Embryonic facial prominence (tissue), 1 donor: ENCODE results near the gene VCP.
A peak's percentile ranks its signal among the peaks of the same experiment; 100 is the strongest.

Experiments used
- DNase-seq: peaks from one replicate; pipeline ENCODE4 v3.0.0-alpha.2; 2016; ENCODE audit errors: extremely low spot score

Gene VCP

DNA sequence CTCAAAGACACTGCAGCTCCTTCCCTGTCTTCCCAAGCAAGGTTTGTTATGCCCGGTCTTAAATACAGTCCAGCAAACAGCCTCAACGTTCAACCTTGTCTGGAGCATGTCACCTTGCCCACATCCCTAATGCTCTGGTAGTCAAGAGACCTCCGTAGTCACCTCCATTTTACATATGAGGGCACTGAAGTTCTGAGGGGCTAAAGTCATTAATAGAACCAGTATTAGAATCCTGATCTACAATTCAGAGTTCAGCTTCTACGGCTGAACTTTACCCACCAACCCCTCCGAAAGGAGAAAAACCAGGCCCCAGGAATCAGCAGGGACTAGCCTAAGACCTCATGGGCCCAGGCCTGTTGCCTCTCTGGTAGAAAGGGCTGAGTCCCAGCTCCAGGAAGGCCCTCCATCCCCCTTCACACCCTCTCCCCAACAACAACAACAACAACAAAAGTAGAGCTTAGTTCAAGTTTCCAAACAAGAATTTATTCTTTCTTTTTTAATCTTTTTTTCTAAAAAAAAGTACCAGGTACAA lies 31.3 kb upstream of the VCP start:
- no peak for DNase-seq

DNA sequence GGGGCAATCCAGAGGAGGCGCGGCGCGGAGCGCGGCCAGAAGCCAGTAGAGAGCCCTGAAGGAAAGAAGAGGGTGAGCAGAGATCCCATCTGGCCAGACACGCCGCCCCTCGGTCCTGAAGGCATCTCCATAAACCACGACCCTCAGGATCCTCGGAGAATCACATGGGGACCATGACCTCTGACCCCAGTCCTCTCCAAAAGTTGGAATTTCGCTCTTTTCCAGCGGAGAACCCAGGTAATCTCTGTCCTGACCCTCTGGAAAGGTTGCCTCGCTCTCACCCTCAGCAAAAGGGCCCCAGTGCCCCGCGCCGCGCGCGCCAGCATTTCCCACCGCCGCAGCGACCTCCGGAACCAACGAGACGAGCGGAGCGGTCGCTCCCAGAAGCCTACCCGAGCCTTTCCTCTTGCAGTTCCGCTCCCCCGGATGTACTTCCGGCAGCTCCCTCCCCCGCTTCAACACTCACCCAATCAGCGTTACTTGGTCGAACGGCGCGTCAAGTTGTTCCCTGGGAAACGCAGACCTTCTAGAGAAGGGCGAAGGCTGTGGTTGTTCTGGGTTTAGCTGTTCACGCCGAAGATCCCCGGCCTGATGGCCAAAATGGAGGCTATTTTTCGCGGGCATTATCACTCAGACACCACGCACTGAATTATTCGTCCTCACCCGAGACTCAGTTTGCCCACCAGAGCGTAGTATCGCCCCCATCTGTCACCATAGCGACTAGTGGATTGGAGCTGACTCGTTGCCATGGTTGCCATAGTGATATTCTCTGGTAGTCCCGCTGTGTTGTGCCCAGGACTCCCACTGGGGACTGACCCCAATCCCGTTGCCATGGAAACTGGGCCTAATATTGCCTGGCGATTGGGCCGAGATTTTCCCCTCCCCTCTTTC lies 30.6 kb upstream of the VCP start, which contains the start of gene STOML2:
STOML2 (minus strand) TSS at position 363 of the 891 bp plus-strand sequence; CDS start at position 326, 37 bp downstream.
- DNase-seq: peak; percentile 95

DNA sequence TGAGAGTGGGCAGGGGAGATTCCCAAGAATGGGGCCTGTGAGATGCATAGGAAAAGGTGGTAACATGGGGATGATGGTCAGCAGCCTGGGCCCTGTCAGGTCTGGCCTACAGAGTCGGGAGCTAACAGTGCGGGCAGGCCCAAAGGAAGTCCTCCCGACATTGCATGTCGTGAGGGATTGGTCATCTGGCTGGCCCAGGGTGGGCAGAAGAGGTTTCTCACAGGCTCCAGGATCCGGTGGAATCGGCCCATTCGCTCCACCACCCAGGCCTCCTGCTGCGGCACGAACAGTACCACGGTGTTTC lies 30.0 kb upstream of the VCP start:
- no peak for DNase-seq

DNA sequence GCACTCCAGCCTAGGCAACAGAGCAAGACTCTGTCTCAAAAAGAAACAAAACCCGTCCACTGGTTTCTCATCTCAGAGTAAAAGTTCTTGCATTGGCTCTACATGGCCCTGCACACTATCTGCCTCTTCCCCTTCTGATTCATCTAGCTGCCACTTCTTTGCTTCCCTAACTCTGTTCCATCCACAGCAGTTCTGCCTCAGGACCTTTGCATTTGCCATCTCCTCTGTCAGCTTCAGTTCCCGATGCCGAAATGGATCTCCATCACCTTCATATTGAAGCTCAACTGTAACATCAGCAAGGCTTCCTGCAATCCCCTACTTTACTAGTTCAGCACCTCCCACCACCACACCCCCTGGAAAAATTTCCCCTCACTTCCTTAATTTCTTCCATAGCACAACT lies 25.1 kb upstream of the VCP start:
- no peak for DNase-seq

DNA sequence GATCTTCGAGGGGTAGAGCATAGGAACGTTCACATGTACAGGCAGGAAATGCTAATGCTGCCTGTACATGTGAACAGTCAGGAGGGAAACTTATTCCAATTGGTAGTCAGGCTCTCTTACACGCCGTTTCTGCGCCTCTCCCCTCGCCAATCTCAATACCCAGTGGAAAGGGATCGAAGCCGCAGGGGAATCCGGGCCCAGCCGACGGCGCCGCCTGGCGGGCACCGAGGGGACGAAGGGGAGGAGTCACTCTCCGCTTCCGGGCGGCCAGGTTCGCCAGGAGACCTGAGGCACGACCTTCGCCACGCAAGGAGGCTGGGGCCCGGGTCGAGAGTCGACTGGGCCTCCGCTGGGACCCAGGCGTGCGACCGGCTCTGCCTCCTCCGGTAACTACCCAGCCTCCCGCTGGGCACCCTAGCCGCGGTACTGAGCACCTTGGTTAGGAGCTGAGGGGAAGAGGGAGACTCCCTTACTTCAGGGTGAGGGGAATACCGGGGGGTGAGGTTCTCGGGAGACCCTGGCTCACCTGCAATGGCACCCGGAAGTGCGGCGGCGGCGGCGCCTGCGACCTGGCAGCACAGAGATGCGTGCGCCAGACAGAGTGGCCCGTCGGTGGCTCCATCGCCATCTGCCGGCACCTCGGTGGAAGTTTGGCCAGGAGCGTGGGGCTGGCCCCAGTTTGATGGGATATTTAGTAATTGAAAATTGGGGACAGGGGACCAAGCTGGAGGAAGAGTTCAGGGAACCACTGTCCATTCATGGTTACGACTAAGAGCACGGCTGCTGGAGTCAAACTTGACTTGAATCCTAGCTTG lies 23.8 kb upstream of the VCP start, which contains the start of gene PIGO:
PIGO (minus strand) TSS at position 557 of the 815 bp plus-strand sequence. CDS start 1,026 bp downstream, outside the sequence.
- DNase-seq: peak; percentile 69

DNA sequence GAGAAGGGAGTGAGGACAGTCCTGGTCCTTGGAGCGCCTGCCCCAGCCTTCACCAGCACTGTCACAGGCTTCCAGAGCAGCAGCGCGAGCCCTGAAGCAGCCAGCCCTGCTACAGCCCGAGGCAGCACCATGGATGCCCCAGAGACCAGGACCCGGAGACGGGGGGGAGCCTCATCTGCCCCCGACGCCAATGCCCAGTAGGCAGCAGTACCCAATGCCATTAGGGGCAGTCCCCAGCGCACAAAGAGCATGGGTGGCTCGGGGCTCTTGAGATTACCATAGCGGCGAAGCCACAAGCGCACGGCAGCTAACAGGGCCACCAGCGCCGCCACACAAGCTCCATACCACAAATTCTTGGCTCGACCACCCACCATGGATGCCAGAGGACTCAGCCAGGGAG lies 19.1 kb upstream of the VCP start:
- DNase-seq: no peak

DNA sequence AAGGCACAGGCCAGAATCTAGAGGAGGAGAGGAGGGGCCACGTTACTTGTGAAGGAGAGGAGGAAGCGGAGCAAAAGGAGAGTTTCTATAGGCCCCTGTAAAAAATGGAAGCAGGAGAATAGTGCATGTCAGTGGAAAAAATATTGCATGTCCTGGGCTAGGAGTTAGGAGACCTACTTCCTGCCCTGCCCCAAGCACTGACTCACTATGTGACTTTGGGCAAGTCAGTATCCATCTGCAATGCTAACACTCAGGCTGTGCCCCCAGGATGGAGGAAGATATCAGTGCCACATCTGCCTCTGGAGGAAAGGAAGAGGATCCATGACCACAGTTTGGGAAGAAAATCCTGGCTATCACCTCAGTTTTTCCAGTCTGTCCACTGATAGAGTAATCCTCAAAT lies 17.0 kb upstream of the VCP start:
- DNase-seq: no peak

DNA sequence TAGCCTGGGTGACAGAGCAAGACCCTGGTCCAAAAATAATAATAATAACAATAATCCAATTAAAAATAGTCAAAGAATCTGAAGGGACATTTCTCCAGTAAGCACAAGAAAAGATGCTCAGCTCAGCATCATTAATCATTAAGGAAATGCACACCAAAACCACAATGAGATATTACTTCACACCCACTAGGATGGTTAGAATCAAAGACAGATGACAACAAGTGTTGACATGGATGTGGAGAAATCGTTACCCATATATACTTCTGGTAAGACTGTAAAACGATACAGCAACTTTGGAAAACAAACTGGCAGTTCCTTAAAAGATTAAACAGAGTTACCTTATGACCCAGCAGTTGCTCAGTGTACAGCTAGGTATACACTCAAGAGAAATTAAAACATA lies 12.7 kb upstream of the VCP start:
- DNase-seq: no peak

DNA sequence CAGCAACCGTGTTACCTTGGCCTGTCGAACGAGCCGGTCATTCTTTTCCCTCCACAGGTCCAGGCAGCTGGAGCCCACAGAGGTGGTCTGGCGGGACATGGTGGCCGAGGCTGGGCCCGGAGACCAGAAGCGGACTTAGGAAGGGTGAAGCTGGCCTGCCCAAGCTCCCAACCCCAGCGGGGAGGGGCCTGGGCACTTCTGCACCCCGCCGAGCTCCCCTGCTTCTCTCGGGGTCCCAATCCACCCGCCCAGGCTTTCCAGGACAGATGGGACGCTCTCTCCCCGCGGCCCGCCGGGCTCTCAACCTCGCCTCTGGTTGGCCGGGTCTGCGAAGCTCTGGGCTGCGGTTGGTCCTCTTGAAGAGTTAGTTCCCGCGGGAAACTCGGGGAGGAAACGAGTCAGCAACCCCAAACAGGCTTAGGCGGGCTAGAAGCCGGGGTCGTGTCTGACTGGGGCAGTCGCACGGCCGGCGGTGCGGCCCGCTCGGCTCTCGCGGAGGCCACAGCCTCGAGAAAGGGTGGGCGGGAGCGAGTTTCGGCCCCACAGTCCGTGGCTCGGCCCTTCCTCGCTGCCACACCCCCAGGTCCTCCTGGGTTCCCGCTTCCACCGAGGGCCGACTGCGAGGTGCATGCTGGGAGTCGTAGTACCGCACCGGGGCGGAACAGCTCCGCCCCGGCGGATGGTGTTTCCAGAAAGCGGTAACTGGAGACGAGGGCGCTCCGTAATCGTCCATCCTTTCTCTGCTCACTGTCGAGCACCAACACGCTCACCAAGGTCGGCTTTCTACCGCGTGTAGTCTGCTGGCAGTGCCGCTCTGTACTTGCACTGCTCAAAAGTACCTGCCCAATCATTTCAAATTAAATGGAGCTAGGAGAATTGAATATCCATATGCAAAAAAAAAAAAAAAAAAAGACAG lies 7.3 kb upstream of the VCP start, which contains the start of gene FANCG:
FANCG (minus strand) TSS at position 517 of the 916 bp plus-strand sequence; CDS start at position 99, 418 bp downstream.
- DNase-seq: peak; percentile 81

DNA sequence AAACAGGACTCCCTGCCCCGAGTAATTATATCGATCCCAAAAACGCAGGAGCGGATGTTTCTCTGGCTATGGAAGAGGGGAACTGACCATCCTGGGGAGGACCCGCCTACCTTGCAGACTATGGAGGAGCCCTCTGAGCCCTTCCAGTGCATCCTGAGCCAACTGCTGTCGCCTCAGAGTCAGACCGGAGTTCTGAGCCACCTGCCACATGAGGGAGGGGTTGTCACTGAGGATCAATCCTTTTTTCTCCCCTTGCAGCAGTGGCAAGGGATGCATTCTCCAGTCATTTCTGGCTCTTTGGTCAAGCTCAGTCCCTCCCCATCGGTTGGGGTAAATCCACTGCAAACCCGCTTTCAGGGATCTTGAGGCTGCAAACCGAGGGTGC lies 6.6 kb upstream of the VCP start:
- DNase-seq: no peak

DNA sequence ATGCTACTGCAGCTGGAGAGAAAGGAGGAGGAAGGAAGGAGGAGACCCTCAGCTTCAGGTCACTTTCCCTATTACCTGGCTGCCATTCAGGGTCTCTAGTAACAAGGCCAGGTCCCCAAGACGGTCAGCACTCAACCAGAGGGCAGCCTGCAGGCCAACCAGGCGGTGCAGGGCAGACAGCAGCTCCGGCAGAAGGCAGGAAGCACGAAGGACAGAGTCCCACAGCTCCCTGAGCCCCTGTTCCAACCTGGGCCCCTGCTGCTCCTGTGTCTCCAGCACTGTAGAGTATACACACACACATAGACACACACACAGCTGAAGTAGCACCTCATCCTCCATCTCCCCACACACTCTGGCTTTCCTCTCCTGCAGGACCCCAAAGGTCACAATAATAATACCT lies 5.6 kb upstream of the VCP start:
- no peak for DNase-seq

DNA sequence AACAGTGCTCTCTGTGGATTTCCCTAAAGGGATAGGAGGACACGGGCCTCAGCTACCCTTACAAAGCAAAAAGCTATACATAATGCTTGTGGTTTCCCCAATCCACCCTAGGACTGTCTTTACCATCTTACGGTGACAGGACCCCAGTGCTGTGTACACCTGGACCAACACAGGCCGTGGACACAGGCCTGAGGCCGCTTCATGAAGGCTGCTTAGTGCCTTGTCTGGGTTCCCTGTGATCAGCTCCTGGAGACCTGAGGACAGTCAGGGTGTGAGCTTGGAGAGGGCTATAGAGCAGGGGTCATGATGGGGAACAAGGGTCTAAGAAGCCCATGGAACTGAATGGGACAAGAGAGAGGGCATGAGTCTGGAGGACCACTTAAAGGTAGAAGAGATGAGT lies 4.4 kb upstream of the VCP start:
- DNase-seq: no peak

DNA sequence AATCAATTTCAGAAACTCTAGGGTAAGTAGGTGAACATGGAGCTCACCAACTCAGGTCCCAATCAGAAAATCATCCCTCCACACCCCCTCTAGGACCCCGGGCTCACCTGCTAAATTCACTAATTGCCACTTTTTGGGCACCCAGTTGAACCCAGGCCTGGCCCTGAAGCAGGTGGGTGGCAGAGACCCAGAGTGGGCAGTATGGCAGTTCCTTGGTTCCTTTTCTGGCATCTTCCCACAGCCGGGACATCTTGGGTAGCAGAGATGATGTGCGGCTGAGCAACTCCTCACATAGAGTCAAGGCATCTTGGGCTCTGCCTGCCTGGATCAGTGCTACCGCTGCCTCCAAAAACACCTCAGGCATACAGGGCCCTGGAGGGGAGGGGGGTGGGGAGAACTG lies 2.9 kb upstream of the VCP start:
- no peak for DNase-seq

DNA sequence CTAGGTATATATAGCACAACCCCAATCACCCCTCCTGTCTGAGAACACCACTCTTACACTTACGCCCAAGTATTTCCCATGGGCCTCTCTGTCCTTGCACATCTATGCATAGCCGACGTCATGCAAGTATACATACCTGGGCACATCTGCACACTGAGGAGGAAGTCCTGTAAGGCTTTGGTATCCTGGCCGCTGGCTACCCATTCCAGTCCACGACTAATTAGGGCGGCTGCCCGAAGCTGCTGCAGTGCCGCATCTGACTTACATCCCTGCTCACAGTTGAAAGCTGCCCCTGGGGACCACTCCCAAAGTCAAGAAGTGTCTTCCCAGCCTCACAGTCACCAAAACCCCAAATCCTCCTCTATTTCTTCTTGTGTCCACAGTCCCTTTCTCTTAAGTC lies 2.4 kb upstream of the VCP start:
- DNase-seq: no peak

DNA sequence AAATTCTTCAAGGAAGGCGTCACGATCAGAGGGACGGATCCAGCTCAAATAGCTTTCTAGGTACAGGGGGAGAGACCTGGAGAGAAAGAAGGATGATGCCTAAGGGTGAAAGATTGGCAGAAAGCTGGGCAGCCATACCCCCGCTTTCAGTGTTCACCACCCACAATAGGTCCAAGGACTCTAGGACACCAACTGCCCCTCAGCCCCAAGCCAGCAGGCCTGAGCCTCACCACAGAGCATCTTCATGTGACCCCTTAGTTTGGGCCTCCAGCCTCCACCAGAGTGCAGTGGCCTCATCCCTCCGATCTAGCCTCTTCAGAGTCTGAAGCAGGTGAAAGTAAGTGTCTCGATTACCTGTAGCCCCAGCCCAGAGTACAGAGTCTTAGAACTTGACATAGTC lies 1.7 kb upstream of the VCP start:
- no peak for DNase-seq

DNA sequence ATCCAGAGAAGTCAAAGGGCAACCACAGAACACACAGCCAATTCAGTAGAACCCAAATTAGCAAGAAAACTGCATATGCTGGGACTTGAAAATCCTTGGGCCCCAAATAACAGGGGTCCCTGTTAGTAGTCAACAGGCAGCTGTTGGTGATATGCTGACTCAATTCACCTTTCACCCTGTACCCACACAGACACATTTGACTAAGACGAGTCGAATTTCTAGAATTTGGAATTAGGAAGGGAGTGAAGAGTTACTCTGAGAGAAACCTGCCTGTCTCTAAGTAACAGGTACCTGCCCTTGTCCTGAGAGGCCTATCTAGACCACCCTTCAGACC lies 821 bp upstream of the VCP start:
- DNase-seq: no peak

DNA sequence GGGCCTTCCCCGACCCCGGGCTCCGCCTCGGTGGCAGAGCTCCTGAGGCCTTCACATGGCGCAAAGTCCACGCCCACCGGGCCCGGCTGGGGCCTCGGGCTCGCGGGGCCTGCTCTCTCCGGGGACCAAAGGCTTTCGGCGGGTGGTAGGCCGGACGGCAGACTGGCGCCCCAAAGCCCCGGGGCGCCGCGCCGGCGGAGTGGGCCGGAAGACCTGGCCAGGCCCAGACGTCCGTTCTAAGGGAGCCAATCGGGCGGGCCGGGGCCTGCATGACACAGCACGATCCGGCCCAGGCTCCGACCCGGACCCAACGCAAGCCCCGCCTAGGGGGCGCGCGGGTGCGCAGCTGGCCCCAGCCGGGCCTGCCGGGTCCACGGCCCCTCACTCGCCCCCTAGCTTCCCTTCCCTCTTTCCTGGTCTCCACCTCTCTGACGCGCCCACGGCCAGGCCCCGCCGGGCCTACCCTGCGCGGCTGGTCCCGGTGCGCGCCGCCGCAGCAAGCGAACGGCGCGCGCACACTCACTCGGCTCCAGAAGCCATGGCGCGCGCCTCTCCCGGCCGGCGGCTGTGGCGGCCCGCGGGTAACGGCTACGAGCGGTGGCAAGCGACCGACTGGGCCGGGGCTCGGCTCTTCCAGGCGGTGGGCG lies 488 bp downstream of the VCP start:
- DNase-seq: peak; percentile 36

DNA sequence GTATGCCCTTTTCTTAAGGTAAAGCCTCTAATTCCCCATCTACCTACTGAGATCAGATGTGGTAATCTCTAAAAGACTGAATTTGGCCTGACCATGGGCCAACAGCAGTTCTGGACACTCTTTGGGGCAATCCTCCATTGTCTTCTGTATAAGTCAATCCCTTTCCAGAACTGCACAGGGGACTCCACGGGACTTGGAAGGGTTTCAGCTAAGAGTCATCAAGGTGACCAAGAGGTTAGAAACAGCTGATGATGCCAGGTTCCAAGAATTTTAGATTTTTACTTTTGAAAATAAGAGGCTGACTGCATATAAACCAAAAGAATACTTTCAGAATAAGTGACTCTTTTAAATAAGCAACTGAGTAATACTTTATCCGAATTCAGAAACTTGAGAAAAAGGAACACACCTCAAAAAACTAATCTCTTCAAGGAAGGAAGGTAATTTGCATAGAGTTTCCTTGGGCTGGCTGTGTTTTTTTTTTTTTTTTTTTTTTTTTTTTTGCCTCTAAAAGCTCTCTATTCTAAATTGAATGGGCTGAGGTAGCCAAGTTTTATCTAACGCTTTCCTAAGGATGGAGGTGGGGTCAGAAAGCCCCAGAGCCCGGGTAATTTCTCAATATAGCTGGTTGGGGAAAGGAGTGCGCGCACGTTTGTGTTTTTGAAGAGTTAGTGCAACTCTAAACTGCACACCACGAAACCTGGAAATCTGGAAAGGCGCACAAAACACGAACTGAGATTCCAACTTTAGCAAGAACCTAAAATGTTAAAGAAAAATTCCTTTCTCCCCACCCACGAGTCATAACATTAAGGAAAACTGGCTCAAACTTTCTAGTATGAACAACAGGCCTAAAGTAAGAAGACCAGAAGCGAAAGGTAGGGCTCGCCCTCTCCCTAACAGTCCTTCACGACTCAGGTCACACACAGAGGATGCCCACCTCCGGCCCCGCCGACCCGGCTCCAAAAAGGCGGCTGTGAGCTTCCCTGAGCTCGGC lies 1.3 kb downstream of the VCP start:
- DNase-seq: no peak

DNA sequence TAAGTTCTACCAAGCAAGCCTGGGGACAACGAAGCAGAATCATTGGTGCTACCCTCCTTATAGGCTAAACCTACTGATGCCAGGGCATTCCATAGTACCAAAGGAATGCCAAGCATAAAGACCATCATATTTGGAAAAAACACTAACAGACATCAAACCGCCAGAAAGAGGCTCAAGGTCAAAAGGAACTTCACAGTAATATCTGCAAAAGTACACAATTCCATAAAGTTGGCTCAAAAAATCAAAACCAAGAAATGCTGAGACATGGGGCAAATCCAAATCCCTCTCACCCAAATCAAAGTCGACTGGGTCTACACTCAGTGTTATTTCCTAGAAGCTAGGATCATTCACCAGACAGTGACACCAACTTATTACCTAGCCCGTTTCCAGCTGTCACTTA lies 3.4 kb downstream of the VCP start:
- DNase-seq: no peak

DNA sequence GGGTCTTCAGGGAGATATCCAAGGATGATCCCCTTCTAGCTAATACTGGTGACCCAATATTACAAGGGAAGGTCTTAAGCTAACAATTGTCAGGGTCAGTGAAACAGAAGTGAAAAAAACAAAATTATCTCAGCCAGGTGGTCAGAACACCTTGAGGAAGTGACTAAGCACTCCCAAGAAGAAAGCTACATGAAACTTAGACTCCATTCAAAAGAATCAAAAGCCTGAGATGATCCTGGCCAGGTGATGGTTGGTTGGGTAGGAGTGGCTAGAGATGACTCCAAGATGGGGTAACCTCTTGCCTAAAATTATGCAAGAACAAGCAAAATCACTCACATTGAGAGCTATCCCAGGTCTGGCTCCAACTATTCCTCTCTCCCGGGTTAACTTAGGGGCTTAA lies 5.4 kb downstream of the VCP start:
- DNase-seq: no peak
